NCI-H82 treated with DMSO at 0.1 percent for 48 hours (cell line): Measurements from ENCODE around the gene MALSU1.

ENCODE experiments used
- DNase-seq: peaks from one replicate; lab custom pipeline; 2025; ENCODE audit not compliant: unreplicated experiment; lab: John Stamatoyannopoulos, UW

Gene MALSU1

DNA sequence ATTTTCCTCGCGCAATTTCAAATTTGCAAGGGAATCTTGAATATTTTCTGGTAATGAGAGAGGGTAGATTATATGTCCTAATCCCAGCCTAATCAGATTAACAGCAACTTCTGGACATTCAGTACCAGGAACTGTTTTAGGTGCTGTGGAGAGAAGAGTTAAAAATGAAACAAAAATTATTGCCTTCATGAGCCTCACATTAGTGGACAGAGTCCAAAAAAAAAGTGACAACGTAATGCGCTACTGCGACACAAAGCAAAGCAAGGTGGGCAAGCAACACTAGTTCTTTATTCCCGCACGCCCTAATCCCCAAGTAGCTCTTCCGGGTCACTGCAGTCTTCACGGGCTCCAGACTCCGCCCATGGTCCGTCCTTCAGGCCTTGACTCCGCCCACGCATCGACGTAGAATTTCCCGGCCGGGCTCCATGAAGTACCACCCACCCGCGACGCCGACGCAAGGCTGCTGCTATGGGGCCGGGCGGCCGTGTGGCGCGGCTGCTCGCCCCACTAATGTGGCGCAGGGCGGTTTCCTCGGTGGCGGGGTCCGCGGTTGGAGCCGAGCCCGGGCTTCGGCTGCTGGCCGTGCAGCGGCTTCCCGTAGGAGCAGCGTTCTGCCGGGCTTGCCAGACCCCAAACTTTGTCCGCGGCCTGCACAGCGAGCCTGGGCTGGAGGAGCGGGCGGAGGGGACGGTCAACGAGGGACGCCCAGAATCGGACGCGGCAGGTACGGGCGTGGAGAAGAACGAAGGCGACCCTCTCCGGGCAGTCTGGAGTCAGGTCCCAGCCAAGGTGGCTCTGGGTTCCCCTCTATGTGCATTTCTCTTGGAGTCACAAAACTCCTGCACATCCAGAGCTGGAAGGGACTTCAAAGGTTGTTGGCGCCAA, at the start of gene MALSU1:
Gene MALSU1, plus strand, starts transcription at position 455 of the 885 bp plus-strand sequence. Its CDS starts 14 bp downstream, at position 469.
- DNase-seq, result peak; percentile 96

DNA sequence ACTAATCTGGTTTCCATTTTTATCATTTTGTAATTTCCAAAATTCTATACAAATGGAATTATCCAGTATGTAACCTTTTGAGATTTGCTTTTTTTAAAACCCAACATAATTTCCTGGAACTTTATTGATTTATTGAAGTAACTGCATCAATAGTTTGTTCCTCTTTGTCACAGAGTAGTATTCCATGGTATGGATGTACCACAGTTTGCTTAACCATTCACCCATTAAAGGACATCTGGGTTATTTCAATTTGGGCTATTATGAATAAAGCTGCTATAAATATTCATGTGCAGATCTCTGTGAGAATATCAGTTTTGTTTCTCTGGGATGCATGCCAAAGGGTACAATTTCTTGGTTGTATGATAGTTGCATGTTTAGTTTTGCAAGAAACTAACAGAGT, 49.7 kb upstream of the MALSU1 start:
- DNase-seq, result no peak

- no peak for DNase-seq
Measured at GRCh38 chr7:23254051-23254681, 45.0 kb upstream of the MALSU1 start.

- DNase-seq, result no peak
Measured at GRCh38 chr7:23256731-23257130, 42.4 kb upstream of the MALSU1 start.

- DNase-seq, result no peak
Measured at GRCh38 chr7:23260371-23260770, 38.8 kb upstream of the MALSU1 start.

GRCh38 chr7:23261843-23262452, 37.2 kb upstream of the MALSU1 start:
- peak; percentile 10 for DNase-seq

DNA sequence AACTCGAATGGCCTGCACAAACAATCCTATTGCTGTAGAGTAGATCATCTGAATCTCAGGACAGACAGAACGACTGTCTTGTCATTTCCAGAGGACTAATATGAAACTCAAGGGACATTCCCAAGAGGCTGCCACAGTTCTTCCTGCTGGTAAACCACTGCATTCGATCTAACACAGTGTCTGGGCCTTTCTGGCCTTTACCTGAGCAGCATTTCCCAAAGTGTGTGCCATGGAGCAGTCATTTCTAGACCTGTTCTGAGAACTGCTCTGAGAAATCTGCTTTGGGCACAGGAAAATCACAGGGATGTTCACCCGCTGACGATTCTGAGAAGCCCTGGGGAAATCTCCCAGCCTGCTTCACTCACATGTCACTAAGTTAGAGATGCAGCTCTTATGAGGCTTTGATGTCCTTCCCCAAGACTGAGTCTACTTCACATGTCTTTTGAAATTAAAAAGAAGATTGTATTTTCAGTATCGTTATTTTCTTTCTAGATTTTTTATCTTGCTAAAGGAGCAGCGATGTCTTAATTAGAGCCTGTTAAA, 34.2 kb upstream of the MALSU1 start:
- DNase-seq, result no peak

- DNase-seq, result no peak
Measured at GRCh38 chr7:23266918-23267317, 32.2 kb upstream of the MALSU1 start.

GRCh38 chr7:23267357-23267756, 31.8 kb upstream of the MALSU1 start:
- DNase-seq, result no peak

- DNase-seq, result no peak
Measured at GRCh38 chr7:23268167-23268566, 31.0 kb upstream of the MALSU1 start.

DNA sequence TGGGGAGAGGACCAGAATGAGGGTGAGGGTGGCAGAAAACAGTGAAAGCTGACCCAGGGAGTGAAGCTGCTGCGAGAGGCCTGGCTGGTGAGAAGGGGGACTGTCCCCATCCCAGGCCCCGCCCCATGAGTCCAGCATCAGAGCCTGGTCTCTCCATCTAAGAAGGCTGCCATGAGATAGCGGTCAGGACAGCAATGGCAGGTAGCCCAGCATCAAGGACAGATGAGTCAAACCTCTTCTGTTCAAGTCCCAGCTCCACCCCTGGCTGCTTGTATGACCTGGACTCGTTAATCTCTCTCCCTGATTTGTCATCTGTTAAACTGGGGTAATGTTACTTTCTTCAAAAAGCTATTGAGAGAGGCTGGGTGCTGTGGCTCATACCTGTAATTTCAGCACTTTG, 30.4 kb upstream of the MALSU1 start:
- no peak for DNase-seq

DNA sequence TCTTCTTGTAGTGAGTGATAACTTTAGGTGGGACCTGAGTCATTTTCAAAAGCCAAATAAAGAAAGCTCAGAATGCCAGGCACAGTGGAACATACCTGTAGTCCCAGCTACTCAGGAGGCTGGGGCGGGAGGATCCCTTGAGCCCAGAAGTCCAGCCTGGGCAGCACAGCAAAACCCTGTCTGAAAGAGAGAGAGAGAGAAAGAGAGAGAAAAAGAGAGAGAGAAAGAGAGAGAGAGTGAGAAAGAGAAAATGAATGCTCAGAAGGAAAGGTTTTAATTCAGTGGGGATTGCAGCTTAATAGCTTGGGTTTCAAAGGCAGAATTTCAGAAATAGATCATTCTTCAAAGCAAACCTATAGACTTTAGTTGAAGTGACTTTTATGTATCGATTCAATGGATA, 26.9 kb upstream of the MALSU1 start:
- no peak for DNase-seq

DNA sequence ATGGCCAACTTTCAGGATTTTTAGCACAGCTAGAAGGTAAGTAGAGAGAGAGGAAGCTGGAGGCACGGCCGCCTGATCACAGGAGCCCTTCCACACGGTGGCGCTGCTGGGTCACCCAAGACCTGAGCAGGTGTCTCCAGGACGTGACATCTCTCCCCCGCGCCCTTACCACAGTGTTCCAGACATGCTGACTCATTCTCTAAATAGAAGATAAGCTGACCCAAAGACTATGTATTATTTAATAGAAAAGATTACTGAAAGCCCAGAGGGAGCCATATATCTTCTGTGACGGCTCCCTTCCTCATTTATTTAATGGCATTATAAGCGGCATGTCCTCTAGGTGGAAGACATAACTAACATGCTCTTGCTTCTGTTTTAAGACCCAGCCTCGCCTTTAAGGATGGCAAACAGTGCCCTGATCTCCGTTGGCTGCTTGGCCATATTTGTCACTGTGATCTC, 26.0 kb upstream of the MALSU1 start:
- peak; percentile 89 for DNase-seq

DNA sequence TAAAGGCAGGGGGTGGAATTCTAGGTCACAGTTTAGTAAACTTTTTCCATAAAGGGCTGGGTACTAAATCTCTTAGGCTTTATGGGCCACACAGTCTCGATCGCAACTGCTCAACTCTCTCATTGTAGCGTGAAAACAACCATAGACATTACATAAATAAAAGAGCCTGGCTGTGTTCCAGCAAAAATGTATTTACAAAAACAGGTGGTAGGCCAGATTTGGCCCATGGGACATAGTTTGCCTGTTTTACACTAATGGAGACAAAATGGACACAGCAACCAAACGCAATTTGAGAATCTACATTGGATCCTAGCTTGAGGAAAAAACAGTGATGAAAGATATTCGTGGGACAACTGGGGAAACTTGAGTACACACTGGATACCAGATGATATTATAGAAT, 23.2 kb upstream of the MALSU1 start:
- DNase-seq, result no peak

- no peak for DNase-seq
Measured at GRCh38 chr7:23276376-23276775, 22.8 kb upstream of the MALSU1 start.

- DNase-seq, result no peak
Measured at GRCh38 chr7:23276947-23277346, 22.2 kb upstream of the MALSU1 start.

DNA sequence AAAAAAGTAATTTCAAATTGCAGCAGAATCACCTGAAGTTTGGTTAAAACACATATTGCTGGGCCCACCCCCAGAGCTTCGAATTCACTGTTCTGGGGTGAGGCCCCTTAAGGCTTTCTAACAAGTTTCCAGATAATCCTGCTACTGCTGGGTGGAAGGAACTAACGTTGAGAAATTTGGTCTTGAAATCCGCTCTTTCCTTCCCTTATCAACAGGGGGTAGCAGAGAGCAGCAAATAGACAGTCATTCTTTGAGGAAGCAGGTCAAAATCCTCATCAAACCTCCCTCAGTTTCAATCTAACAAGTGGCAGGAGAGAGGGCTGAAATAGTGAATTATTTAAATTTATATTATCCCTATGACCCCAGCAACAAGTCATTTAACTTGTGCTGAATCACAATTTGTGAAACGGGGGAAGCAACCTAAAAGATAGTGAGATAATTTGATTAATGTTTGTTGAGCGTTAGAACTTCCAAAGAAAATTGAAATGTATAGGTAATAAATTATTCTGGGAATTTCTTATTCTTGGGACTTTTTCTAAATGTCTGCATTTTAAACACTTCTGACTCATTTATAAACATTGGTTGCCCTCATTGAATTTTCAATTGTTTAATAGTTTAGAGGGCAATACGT, 21.7 kb upstream of the MALSU1 start:
- DNase-seq, result peak; percentile 28

DNA sequence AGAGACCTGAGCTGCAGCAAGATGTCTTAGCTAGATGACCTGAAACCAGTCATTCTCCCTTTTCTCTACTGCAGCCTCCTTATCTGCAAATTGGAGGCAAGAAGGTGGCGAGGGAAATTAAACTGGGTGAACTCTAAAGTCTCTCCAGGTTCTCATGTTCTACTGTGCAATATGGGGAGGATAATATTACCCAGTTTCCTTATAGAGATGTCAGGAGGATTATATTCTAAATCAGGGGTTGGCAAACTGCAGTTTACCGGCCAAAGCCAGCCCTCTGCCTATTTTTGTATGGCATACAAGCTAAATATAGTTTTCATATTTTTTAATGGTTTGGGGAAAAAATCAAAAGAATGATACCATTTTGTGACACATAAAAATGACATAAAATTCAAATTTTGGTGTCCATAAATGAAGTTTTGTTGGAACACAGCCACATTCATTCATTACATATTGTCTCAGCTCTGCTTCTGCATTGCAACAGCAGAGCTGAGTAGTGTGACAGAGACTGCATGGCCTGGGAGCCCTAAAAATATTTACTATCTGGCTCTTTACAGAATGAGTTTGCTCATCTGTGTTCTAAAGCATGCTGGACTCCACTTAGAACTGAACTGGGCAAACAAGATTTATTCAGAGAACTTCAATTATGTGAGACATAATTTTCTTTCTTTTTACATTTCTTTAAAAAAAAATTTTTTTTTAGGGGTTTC, 19.2 kb upstream of the MALSU1 start:
- no peak for DNase-seq

GRCh38 chr7:23283086-23283485, 16.1 kb upstream of the MALSU1 start:
- DNase-seq, result no peak

- DNase-seq, result no peak
Measured at GRCh38 chr7:23284871-23285270, 14.3 kb upstream of the MALSU1 start.
